ENCODE results near the gene SULF2.

GRCh38 chr20:47770935-47771334 is 14.3 kb downstream of the SULF2 start:
- TF ChIP-seq CTCF (IDR thresholded peaks at IDR 0.05) (no peak), POLR2A (IDR thresholded peaks at IDR 0.05) (no peak), POLR2AphosphoS5 (IDR thresholded peaks at IDR 0.05) (no peak)
